ENCODE data around the gene SLC13A2.

Gene SLC13A2

GRCh38 chr17:28501421-28502284 lies 28.2 kb downstream of the SLC13A2 start:
- no peak for ATAC-seq (replicated peaks; ENCODE audit: extremely low read depth, poor library complexity, severe bottlenecking)
- Mint-ChIP-seq H3K9me3 (no peaks in the 10 kb centered on the region), H3K4me1 (no peaks in the 10 kb centered on the region), H3K27me3 (peaks cover 21% of the 10 kb centered on the region), H3K27ac (ENCODE audit: low read depth) (no peak overlapping the region), H3K4me3 (no peak overlapping the region), H3K36me3 (ENCODE audit: insufficient read depth) (peaks cover 2% of the 10 kb centered on the region)
- DNase-seq (ENCODE audit: low spot score in 2 of 2), result no peak

GRCh38 chr17:28503420-28503819 lies 30.0 kb downstream of the SLC13A2 start:
- Mint-ChIP-seq H3K36me3 (ENCODE audit: insufficient read depth) (peaks cover 2% of the 10 kb centered on the region), H3K4me1 (no peaks in the 10 kb centered on the region), H3K4me3 (no peak overlapping the region), H3K9me3 (no peaks in the 10 kb centered on the region), H3K27ac (ENCODE audit: low read depth) (no peak overlapping the region), H3K27me3 (peaks cover 39% of the 10 kb centered on the region)
- ATAC-seq (replicated peaks; ENCODE audit: extremely low read depth, poor library complexity, severe bottlenecking) (no peak), DNase-seq (ENCODE audit: low spot score in 2 of 2) (no peak)

GRCh38 chr17:28505986-28506665 lies 32.7 kb downstream of the SLC13A2 start, which contains the start of gene FOXN1:
TSS of gene FOXN1 (plus strand) at chr17:28506348. CDS start at chr17:28523970, 17,622 bp downstream.
- no peak within 1 kb of the TSS for H3K27ac Mint-ChIP-seq (ENCODE audit: low read depth)
- H3K9me3 Mint-ChIP-seq, result no peaks in the 10 kb centered on the region
- peaks cover under 1% of the 10 kb centered on the region for H3K36me3 Mint-ChIP-seq (ENCODE audit: insufficient read depth)
- ATAC-seq (replicated peaks; ENCODE audit: extremely low read depth, poor library complexity, severe bottlenecking) (no peak), DNase-seq (ENCODE audit: low spot score in 2 of 2) (no peak)
- no peak within 1 kb of the TSS for H3K4me3 Mint-ChIP-seq
- H3K4me1 Mint-ChIP-seq, result no peaks in the 10 kb centered on the region
- H3K27me3 Mint-ChIP-seq, result peaks cover 65% of the 10 kb centered on the region

DNA sequence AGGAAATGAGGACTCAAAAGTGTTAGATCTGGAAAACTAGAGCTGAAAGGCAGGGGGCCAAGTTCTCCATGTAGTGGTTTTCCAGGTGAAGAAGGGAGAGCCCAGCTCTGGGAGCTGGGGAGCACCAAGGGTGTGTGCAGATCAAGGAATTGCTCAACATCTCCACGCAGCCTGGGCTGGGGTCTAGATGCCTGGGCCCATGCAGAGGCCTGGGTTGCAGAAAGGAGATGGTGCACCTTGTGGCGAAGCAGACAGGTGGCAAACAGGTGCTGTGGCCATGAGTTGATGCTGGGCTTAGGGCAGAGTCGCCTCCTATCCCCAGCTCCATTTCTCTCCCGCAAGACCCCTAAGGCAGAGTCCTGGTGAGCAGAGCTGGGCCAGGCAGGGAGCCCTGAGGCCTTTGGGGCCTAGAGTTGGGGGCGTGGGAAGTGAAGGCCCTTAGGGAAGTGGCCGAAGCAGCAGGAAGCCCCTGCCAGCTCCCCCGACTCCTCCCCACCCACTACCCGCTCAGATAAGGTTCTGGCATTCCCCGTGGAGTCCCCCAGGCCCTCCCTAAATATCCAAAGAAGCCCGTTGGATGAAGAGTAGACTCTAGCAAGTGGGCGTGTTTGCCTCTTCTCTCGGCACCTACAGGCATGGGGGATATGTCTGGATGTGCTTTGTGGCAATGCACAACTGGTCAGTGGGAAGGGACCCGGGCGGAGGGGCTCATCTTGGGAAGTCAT lies 33.5 kb downstream of the SLC13A2 start:
- no peak for ATAC-seq (replicated peaks; ENCODE audit: extremely low read depth, poor library complexity, severe bottlenecking)
- H3K9me3 Mint-ChIP-seq, result no peaks in the 10 kb centered on the region
- no peak overlapping the region for H3K4me3 Mint-ChIP-seq
- no peak for DNase-seq (ENCODE audit: low spot score in 2 of 2)
- H3K27me3 Mint-ChIP-seq, result peaks cover 65% of the 10 kb centered on the region
- H3K4me1 Mint-ChIP-seq, result no peaks in the 10 kb centered on the region
- H3K36me3 Mint-ChIP-seq (ENCODE audit: insufficient read depth), result no peaks in the 10 kb centered on the region
- no peak overlapping the region for H3K27ac Mint-ChIP-seq (ENCODE audit: low read depth)

- peaks cover 71% of the 10 kb centered on the region for H3K27me3 Mint-ChIP-seq
Observed at GRCh38 chr17:28507567-28508203, 34.2 kb downstream of the SLC13A2 start.

DNA sequence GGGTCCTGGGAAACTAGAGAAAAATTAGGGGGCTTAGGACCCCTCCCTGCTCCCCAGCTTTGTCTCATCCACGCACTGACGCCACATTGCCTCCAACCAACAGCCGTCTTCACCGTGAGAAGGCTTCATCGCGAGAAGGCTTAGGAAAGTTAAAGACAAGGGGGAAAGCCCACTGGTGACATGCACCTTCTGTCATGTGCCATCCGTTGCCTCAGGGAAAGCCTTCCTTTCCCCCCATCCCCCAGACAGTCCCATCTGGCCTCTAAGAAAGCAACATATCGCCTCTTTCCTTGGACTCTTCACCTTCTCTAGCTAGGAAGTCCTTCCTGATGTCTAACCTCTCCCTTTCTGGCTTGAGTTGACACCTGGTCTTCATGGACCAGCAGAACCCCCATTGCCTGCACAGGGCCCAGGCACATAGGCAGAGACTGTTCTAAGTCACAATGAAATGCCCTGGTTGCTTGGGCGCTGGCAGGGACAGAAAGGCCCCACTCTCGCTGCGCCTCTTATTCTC lies 34.8 kb downstream of the SLC13A2 start:
- no peaks in the 10 kb centered on the region for H3K36me3 Mint-ChIP-seq (ENCODE audit: insufficient read depth)
- no peak overlapping the region for H3K4me3 Mint-ChIP-seq
- no peaks in the 10 kb centered on the region for H3K4me1 Mint-ChIP-seq
- ATAC-seq (replicated peaks; ENCODE audit: extremely low read depth, poor library complexity, severe bottlenecking) (no peak), DNase-seq (ENCODE audit: low spot score in 2 of 2) (no peak)
- no peak overlapping the region for H3K27ac Mint-ChIP-seq (ENCODE audit: low read depth)
- peaks cover 77% of the 10 kb centered on the region for H3K27me3 Mint-ChIP-seq
- no peaks in the 10 kb centered on the region for H3K9me3 Mint-ChIP-seq

More at GRCh38 chr17:28507567-28508203, 34.2 kb downstream of the SLC13A2 start:
- no peak for ATAC-seq (replicated peaks; ENCODE audit: extremely low read depth, poor library complexity, severe bottlenecking)
- Mint-ChIP-seq H3K4me1 (no peaks in the 10 kb centered on the region), H3K36me3 (ENCODE audit: insufficient read depth) (no peaks in the 10 kb centered on the region), H3K9me3 (no peaks in the 10 kb centered on the region), H3K4me3 (no peak overlapping the region), H3K27ac (ENCODE audit: low read depth) (no peak overlapping the region)
- DNase-seq (ENCODE audit: low spot score in 2 of 2), result no peak

DNA sequence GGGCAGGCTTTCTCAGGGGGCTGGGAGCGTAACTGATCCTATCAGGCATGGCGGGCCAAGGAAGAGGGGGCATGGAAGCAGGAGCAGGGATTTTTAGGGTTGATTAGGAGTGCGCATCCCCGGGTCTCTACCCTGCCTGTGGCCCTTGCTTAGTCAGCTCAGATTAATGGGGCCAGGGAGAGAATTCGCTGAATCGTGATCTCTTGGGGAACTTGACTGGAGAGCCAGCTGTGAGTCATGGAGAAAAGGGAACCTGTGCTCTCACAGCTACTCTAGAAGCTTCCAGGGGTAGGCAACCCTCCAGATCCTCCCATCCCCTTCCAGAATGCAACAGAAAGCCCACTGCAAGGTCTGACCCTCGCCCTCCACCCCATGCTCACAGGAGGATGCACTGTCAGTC lies 36.3 kb downstream of the SLC13A2 start:
- no peaks in the 10 kb centered on the region for H3K4me1 Mint-ChIP-seq
- H3K4me3 Mint-ChIP-seq, result no peak overlapping the region
- peaks cover 81% of the 10 kb centered on the region for H3K27me3 Mint-ChIP-seq
- DNase-seq (ENCODE audit: low spot score in 2 of 2) (no peak), ATAC-seq (replicated peaks; ENCODE audit: extremely low read depth, poor library complexity, severe bottlenecking) (no peak)
- H3K9me3 Mint-ChIP-seq, result no peaks in the 10 kb centered on the region
- H3K36me3 Mint-ChIP-seq (ENCODE audit: insufficient read depth), result no peaks in the 10 kb centered on the region
- H3K27ac Mint-ChIP-seq (ENCODE audit: low read depth), result no peak overlapping the region

- DNase-seq (ENCODE audit: low spot score in 2 of 2) (no peak), ATAC-seq (replicated peaks; ENCODE audit: extremely low read depth, poor library complexity, severe bottlenecking) (no peak)
- Mint-ChIP-seq H3K4me3 (no peak overlapping the region), H3K27me3 (peaks cover 62% of the 10 kb centered on the region), H3K4me1 (no peaks in the 10 kb centered on the region), H3K27ac (ENCODE audit: low read depth) (no peak overlapping the region), H3K36me3 (ENCODE audit: insufficient read depth) (no peaks in the 10 kb centered on the region), H3K9me3 (no peaks in the 10 kb centered on the region)
Observed at GRCh38 chr17:28511858-28512461, 38.5 kb downstream of the SLC13A2 start.

- H3K4me3 Mint-ChIP-seq, result no peak overlapping the region
- H3K27ac Mint-ChIP-seq (ENCODE audit: low read depth), result no peak overlapping the region
- peaks cover 47% of the 10 kb centered on the region for H3K27me3 Mint-ChIP-seq
- H3K4me1 Mint-ChIP-seq, result no peaks in the 10 kb centered on the region
- H3K9me3 Mint-ChIP-seq, result no peaks in the 10 kb centered on the region
- no peak for ATAC-seq (replicated peaks; ENCODE audit: extremely low read depth, poor library complexity, severe bottlenecking)
- H3K36me3 Mint-ChIP-seq (ENCODE audit: insufficient read depth), result no peaks in the 10 kb centered on the region
- no peak for DNase-seq (ENCODE audit: low spot score in 2 of 2)
Observed at GRCh38 chr17:28513476-28513875, 40.0 kb downstream of the SLC13A2 start.

GRCh38 chr17:28514561-28515002 lies 41.1 kb downstream of the SLC13A2 start:
- H3K4me3 Mint-ChIP-seq, result no peak overlapping the region
- no peaks in the 10 kb centered on the region for H3K4me1 Mint-ChIP-seq
- peaks cover 36% of the 10 kb centered on the region for H3K27me3 Mint-ChIP-seq

GRCh38 chr17:28515518-28515917 lies 42.1 kb downstream of the SLC13A2 start:
- H3K4me3 Mint-ChIP-seq, result no peak overlapping the region
- H3K36me3 Mint-ChIP-seq (ENCODE audit: insufficient read depth), result no peaks in the 10 kb centered on the region
- ATAC-seq (replicated peaks; ENCODE audit: extremely low read depth, poor library complexity, severe bottlenecking), result no peak
- H3K27ac Mint-ChIP-seq (ENCODE audit: low read depth), result no peak overlapping the region
- H3K27me3 Mint-ChIP-seq, result peaks cover 26% of the 10 kb centered on the region
- DNase-seq (ENCODE audit: low spot score in 2 of 2), result no peak
- no peaks in the 10 kb centered on the region for H3K9me3 Mint-ChIP-seq
- H3K4me1 Mint-ChIP-seq, result no peaks in the 10 kb centered on the region

More at GRCh38 chr17:28514561-28515002, 41.1 kb downstream of the SLC13A2 start:
- ATAC-seq (replicated peaks; ENCODE audit: extremely low read depth, poor library complexity, severe bottlenecking), result no peak
- Mint-ChIP-seq H3K9me3 (no peaks in the 10 kb centered on the region), H3K36me3 (ENCODE audit: insufficient read depth) (no peaks in the 10 kb centered on the region), H3K27ac (ENCODE audit: low read depth) (no peak overlapping the region)
- no peak for DNase-seq (ENCODE audit: low spot score in 2 of 2)

DNA sequence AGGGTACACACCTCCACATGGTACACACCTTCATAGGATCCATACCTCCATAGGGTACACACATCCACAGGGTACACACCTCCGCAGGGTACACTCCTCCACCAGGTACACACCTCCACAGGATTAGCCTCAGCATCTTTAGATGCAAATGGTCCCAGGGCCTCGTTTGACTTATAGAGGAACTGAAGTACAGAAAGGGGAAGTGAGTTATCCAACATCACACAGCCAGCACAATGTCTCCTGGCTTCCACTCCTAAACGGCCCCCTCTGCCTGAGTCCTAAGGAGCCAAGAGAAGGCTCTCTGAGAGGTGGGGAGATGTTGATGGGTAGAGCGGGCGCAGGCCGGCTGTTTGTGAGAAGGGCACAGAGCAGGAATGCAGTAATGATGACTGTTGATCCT lies 44.7 kb downstream of the SLC13A2 start:
- ATAC-seq (replicated peaks; ENCODE audit: extremely low read depth, poor library complexity, severe bottlenecking), result no peak
- no peaks in the 10 kb centered on the region for H3K36me3 Mint-ChIP-seq (ENCODE audit: insufficient read depth)
- H3K27me3 Mint-ChIP-seq, result peaks cover 10% of the 10 kb centered on the region

More for the DNA sequence above, 44.7 kb downstream of the SLC13A2 start:
- Mint-ChIP-seq H3K9me3 (no peaks in the 10 kb centered on the region), H3K4me3 (no peak overlapping the region), H3K4me1 (no peaks in the 10 kb centered on the region), H3K27ac (ENCODE audit: low read depth) (no peak overlapping the region)
- DNase-seq (ENCODE audit: low spot score in 2 of 2), result no peak
